Measurements from ENCODE around the gene RARG.

The RARG gene

DNA sequence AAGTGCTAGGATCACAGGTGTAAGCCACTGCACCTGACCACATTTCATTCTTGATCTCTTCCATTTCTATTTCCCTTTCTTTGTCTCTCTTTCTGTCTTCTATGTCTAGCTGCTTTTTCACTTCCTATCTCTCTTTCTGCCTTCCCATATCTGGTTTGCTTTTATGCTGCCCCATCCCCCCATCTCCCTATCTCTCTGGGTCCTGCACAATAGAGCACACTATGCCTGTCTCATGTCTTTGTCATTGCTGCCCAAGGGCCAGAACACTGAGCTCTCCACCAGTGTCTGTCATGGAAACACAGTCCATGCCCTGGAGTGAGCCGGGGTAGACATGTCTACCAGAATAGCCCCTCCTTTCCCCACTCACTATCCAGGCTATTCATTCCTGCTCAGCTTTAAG is 12.3 kb upstream of the RARG start:
- DNase-seq (ENCODE audit: low read depth in 2 of 2): no peak

DNA sequence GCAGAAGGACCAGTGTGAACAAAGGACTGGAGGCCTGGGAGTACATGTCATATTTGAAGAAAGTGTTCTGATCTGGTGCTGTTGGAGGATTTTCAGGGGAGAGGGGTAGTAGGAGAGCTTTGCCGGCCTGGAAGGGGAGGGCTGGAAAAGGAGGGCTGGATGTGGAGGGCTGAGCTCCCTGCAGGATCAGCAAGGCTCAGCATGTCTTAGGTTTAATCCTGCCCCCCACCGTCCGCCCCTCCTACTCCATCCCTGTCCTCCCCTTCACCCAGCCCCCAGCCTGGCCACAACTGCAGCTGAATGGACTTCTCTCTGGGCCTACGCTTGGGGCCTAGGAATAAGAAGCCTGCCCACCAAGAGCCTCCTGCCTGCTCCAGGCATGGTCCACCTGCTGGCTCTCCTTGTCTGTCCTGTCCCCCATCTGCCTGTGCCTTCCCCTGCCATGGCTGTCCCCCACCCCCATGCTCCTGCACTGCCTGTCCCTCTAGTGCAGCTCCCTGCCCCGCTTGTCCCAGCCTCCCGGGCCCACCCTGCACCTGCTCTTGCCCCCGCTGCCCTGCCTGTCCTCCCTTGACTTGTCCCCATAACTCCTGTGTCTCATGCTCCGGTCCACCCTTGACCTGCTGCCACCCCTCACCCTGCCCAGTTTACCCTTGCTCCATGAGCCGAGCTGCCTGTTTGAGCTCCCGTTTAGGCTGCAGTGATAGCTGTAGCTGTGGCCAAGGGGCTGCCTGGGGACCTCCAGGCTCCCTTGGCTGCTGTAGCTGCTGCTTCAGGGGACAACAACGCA is 9.8 kb upstream of the RARG start:
- no peak for DNase-seq (ENCODE audit: low read depth in 2 of 2)

DNA sequence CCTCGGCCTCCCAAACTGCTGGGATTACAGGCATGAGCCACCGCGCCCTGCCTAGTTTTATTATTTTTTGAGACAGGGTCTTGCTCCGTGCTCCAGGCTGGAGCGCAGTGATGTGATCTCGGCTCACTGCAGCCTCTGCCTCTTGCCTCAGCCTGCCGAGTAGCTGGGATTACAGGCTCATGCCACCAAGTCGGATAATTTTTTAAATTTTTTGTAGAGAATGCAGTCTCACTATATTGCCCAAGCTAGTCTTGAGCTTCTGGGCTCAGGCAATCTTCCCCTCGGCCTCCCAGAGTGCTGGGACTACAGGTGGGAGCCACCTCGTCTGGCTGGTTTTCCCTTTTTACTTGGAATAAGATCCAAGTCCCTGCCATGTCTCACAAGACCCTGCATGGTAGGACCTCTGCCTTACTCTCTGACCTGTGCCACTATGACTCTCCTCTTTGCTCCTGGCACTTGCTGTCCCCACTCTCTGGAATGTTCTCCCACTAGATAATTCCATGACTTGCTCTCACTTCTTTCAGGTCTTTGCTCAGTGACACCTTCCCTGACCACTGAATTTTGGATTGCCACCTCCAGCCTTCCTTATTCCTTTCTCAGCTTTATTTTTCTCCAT is 7.7 kb upstream of the RARG start:
- no peak for DNase-seq (ENCODE audit: low read depth in 2 of 2)

DNA sequence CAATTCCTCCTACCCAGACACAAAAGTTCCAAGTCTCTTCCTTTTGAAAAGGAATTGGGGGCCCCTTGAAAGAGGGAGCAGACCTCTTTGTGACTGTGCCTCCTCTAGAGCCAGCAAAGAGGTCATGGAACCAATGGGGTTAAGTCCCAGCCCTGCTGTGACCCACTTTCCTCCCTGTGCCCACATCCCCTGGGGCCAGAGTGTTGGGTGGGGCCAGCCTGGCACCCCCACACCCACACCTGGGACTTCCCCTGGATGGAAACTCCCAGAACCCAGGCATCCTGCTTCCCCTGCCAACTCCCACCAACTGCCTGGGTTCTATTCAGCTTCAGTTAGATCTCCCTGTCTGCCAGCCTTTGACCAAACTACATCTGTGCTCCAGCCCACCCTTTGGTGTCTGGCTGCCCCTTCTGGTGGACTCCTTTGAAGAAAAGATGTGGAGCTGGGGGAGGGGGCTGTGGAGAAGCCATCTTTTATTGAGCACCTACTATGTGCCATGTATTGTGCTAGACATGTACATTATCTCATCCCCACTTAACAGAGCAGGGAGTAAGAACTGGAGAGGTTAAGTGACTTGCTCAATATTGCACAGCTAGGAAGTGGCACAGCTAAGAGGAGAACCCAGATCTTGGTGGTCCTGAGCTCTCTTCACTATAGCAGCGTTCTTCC is 4.6 kb upstream of the RARG start:
- no peak for DNase-seq (ENCODE audit: low read depth in 2 of 2)

DNA sequence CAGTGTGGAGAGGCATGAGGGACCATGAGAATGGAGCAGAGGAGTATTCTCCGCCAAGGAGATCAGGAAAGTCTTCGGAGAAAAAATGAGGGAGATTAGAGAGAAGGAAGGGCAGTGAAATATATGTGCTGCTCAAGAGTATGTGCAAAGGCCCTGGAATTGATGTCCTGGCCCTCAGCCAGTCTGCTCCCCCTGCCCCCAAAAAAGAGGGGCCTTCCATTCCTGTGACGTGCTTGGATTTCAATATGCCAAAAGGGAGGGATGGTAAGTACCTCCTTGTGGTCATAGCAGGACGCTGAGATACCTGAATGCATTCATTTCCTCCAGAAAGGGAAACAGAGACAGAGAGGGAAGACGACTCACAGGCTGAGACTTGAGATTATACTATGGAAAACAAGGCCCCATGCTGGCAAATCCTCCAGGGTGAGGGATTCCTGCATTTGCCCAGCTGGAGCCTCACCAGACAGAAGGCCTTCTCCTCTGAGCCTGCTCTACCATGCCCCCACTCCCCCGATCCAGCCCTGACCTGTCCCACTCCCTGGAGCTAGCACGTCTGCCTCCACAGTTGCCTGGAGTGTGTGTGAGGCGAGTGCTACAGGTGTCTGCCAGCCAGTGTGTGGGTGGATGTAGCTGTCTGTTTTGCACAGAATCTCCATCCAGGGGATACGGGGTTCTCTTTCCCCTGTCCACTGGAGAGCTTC is 3.9 kb upstream of the RARG start:
- DNase-seq (ENCODE audit: low read depth in 2 of 2): no peak

DNA sequence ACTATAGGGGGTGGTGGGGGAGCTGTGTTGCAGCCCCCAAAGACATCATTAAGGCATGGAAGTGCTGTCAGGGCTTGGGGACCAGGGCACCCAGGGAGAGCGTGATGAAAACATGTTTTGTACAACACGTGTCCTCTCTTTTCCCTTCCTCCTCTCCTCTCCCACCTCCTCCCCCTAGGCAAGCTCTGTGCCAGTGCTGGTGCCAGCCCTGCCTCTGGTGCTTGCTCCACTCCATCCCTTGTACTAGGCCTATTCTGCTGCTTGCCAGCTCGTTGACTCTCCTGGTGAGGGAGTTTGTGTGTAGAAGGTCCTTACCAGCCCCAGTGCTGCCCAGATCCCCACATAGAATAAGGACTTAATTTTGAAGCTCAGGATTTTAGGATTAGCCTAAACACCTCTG is 3.2 kb upstream of the RARG start:
- DNase-seq (ENCODE audit: low read depth in 2 of 2): no peak

DNA sequence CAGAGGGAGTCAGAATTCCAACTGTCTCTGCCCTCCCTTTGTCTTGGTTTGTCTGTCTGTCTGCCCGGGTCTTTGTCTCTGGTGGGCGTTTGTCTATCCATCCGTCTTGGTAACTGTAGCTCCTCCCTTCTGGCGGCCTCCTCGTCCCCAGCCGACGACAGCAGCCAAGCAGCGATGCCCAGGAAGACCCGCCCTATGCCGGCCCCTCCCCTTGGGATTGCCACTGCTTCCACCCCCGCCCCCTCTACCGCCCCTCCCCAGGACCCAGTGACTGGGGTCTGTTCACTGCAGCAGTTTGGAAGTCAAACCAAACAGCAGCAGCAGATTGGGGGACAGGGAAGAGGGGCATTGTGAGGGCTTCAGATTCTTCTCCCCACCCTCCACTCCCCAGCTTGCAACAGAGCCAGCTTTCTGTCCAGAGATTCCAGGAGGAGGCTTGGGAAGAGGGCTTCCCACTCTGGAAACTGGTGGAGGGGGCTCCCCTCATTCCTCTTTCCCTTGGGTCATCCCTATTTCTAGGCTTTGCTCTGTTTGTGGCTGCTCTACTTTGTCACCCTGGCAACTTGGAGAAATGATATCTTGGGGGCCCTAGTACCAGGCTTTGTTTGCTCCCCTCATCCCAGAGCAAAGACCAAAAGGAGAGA is 2.4 kb upstream of the RARG start:
- DNase-seq (ENCODE audit: low read depth in 2 of 2): no peak

DNA sequence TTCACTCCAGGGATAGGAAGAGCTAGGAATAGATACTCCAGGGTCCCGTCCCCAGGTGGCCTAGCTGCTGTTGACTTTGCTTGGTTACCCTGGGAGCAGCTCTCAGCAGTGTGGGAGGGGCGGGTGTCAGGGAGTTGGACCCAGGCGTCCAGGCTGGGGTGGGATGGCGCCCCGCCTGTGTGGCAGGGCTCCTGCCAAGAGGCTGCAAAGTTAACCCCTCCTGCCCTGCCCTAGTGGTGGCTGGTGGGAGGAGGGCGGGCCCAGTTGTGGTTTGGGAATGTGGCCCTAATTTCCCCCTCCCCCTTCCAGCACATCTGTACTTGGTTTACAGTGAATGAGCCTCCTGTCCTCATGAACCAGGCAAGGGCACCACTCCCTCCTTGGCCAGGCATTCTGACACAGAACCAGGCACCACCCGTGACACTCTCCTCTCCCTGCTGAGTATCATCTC is 1.7 kb upstream of the RARG start:
- DNase-seq (ENCODE audit: low read depth in 2 of 2): no peak

DNA sequence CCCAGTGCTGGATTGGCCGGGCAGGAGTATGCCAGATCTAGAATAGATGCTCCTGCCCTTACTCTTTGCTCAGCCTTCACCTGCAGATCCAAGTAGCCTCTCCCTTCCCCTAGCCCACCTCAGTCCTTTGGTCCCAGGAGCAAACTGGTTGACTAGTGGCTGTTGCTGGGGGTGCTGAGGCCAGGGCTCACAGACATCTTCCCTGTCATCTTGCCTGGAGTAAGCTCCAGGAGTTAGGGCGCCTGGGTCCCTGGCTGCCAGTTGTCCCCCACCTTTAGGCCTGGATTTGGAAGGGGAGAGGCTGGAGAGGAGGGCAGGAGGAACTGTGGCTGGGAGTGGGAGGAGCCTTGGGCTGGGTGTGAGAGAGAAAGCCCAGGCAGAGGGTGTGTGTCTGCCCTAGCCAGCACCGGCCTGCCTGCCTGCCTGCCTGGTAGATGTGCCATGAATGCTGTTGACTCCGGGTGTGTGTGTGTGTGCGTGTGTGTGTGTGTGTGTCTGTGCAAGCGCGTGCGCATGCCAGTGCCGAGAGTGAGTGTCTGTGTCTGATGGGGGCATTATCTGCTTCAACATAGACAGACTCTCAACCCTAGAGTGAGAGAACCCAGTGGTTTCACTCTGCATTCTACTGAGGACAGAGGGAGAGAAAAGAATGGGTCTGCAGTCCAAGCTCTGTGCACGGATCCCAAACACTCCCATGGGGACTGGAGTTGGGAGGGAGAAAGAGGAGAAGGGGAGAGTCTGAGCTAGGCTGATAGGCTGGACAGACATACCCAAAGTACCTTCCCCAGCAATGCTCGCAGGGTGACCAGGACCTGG is 845 bp upstream of the RARG start:
- no peak for DNase-seq (ENCODE audit: low read depth in 2 of 2)

DNA sequence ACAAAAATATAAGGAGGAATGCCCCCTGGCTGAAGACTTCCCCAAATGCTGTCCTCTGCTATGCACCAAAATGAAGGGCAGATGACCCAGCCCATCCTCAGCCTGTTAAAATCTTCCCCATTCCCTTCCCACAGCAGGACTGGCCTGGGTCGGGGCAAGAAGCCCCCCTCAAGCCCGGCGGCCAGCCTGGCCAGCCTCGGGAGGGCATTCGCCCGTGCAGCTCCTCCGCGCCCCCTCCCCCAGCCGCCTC is 413 bp downstream of the RARG start:
- no peak for DNase-seq (ENCODE audit: low read depth in 2 of 2)

DNA sequence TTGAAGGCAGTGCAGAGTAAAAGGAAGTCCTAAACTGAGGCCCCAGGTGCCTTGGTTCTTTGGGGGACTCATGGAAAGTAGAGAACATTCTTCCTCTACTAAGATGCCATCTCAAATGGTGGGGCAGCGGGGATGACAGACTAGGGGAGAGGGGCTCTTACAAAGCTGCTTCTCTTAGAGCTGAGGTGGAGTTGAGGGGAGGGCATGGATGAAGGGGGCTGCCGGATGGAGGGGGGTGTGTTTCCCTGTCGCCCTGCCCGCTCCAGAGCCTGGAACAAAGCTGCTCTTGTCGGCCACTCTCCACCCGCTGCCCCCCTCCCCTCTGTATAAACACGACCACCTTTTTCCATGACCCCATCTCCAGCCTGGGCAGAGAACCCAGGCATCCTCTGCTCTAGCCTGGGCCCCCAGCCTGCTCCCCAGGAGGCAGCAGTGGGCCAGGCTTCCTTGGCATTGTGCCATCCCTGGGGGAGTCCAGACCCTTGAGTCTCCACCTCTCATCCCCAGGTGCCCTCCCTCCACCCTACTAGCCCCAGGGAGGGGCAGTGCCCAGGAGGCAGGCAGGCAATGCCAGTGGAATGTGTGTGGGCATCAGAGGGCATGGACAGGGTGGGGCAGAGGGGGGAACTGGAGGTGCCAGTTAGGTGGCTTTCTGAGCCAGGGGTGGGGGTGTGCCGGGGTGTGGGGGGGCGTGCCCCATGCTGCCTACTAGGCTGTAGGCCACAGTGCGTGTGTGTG is 1.7 kb downstream of the RARG start:
- DNase-seq (ENCODE audit: low read depth in 2 of 2): no peak

DNA sequence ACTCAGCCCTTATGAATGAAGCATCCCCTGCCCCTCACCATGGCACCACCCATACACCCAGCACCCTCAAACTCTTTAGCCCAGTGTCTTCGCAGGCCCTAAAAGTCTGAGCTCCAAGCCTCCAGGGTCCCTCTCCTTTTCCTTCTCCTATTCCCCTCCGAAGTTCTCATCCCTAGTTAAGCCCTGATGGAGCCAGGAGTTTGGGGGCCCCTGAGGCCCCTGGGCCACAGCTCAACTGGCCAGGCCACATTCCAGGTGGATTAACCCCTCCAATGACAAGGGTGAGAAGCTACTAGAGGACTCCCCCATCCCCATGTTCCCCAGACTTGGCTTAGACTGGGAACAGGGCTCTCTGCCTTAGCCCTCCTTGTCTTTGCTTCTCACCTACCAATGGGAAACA is 2.6 kb downstream of the RARG start:
- no peak for DNase-seq (ENCODE audit: low read depth in 2 of 2)

DNA sequence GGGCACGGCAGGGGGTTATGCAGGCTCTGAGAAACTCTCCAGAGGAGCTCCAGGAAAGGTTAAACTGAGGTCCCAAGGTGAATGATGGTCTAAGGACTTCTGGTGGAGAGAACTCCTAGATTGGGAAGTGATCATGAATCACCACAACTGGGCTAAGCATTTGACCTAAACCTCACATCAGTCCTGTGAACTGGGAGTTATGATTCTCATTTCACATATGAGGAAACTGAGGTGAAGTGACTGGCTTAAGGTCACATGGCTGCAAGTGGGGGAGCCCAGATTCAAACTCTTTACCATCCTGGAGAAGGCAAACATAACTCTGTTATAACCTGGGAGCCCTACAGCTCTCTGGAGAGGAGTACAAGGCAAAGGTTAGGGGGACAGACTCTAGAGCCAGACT is 4.2 kb downstream of the RARG start:
- no peak for DNase-seq (ENCODE audit: low read depth in 2 of 2)

DNA sequence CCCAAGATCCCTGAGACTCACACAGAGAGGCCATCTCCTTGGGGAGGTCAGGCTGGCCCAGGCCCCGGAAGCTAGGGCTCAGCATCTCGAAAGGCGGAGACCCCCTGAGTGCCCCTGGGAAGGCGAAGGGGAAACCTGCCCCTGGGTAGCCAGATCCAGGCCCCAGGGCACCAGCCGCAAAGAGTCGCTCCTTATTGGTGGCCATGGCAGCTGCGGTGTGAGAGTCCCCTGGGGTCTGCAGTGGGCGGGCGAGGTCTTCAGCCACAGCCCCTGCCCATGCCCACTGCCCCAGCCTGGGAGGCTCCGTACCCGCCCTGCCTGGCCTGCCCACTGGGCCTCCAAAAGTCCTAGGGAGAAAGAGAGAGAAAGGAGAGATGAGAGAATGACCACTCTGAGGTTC is 4.7 kb downstream of the RARG start:
- no peak for DNase-seq (ENCODE audit: low read depth in 2 of 2)

DNA sequence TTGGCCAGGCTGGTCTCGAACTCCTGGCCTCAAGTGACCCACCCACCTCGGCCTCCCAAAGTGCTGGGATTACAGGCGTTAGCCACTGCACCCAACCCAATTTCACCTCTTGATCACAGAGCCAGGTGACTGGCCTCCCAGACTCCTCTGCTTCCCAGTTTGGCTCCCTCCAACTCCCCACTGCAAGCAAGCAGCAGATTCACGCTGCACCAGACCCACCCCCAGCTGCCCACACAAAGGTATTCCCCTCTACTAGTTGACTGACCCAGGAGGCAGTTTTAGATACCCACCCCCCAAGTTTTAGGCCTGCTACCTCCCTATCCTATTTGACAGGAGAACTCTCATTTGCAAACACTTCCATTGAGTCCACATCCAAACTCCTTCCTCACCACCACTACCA is 5.2 kb downstream of the RARG start:
- no peak for DNase-seq (ENCODE audit: low read depth in 2 of 2)

DNA sequence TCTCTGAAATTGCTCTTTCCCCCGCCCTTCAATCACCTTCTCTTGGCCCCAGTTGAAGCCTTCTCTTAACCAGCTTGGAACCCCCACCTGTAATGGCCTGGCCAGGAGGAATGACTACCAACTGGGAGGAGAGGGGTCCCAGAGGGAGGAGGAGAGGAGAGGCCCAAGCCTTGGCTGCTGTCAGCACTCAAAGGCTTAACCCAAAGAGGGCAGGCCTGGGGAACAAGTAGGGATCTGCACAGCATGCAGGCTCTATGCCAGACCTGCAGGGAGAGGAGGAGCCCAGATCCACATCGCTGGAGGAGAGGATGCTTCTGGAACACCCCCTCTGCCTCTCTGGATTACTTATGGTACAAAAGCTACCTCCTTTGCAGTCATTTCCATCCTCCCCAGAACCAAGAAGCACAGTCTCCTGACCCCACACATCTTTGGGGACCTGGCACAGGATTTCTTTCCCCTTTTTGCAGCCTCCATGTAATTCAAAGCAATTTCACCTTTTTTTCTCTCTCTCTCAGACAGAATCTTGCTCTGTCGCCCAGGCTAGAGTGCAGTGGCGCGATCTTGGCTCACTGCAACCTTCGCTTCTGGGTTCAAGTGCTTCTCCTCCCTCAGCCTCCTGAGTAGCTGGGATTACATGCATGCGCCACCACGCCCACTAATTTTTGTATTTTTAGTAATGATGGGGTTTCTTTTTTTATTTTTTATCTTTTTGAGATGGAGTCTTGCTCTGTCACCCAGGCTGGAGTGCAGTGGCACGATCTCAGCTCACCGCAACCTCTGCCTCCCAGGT is 6.2 kb downstream of the RARG start:
- DNase-seq (ENCODE audit: low read depth in 2 of 2): no peak

DNA sequence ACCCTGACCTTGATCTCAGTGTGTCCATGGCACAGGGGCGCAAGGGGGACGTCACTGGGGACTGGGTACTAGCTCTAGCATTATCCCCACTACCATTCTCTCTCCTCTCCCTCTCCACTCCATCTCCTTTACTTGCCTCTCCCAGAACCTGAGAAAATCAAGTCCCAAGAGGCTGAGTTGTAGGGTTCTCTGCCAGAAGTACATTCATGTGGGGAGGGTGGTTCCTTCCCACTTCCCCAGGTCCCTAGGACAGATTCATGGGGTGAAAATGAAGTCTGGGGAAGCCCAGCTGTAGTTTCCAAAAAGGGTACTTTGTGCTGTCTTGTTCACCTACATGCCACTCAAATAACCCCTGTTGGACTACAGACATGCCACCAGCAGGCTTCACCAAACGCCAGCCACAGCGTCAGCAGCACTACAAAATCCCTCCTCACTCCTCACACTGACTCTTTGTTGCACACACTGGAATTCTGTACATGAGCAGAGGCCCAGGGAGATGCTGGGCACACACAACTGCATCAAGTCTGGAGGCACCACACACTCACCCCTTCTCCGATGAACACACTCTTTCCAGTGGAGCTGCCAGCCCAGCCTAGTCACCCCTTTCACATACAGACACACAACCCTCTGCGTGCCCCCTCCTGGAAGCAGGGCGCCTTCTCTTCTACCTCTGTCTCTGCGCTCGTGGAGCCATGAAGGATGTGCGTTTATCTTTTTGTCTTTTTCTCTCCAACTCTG is 6.9 kb downstream of the RARG start:
- no peak for DNase-seq (ENCODE audit: low read depth in 2 of 2)

DNA sequence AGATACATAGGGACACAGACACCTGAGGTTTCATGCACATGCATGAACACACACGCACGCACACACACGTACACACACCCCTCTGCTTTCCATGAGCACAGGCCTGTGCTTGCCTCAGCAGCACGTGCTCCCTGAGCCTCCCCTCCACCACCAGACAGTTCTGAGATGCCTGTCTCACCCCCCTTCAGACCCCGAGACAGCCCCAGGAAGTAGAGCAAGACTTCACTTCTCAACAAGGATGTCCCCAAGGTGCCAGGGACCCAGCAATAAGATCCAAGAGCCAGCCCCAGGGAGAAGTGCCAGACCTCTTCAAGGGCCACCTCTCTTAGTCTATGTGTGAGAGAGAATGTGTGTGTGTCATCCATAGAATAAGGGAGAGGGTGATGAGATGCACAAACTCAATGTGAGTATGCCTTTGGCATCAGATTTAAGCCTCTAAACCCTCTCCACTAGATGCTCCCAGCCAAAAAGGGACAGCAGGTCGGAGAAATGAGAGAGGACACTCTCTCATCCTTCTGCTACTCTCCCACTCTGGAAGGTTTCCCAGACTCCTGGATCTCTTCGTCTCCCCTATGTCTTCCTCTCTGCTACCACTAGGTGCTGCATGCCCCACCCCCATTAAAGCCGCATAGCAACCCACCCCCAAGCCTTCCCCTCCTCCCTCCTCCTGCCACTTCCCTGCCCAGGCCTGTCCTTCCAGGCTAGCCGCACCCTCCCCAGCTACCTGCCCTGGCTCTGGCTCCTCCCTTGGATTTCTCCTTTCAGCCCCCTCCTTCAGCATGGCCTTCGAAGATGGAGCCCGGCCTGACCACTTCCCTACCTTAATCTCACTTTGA is 7.7 kb downstream of the RARG start:
- DNase-seq (ENCODE audit: low read depth in 2 of 2): no peak

Measured in stimulated activated CD8-positive, alpha-beta memory T cell treated with anti-CD3 and anti-CD28 coated beads, Interleukin-15, amount 100 ng/mL, for 48 hours (primary cell).